Parathyroid adenoma (tissue), 2 donors: ENCODE measurements around the gene BCAT1.

Experiments used
- H2AFZ ChIP-seq: fragments of 300-600 bp; sonication (generic); one replicate; pipeline ENCODE4 v1.7.0; 2017; ENCODE audit warnings: antibody characterized with exemption, mild to moderate bottlenecking
- H3K27ac ChIP-seq: fragments of 300-600 bp; sonication (generic); one replicate; pipeline ENCODE4 v1.7.0; 2017
- H3K27me3 ChIP-seq: fragments of 300-600 bp; sonication (generic); one replicate; pipeline ENCODE4 v1.7.0; 2017; ENCODE audit warnings: low read length; ENCODE audit not compliant: control insufficient read depth, insufficient read depth
- H3K36me3 ChIP-seq: fragments of 300-600 bp; sonication (generic); one replicate; pipeline ENCODE4 v1.7.0; 2017; ENCODE audit warnings: low read length; ENCODE audit not compliant: control insufficient read depth, insufficient read depth
- H3K4me1 ChIP-seq: fragments of 300-600 bp; sonication (generic); one replicate; pipeline ENCODE4 v1.7.0; 2017; ENCODE audit warnings: control low read depth
- H3K4me2 ChIP-seq: fragments of 300-600 bp; sonication (generic); one replicate; pipeline ENCODE4 v1.7.0; 2017; ENCODE audit warnings: low read length
- H3K4me3 ChIP-seq: fragments of 300-600 bp; sonication (generic); one replicate; pipeline ENCODE4 v1.7.0; 2017; ENCODE audit warnings: low read depth, low read length
- H3K79me2 ChIP-seq: fragments of 300-600 bp; sonication (generic); one replicate; pipeline ENCODE4 v1.7.0; 2017; ENCODE audit warnings: control low read depth
- H3K9ac ChIP-seq: fragments of 300-600 bp; sonication (generic); one replicate; pipeline ENCODE4 v1.7.0; 2017; ENCODE audit warnings: mild to moderate bottlenecking
- H3K9me3 ChIP-seq: fragments of 300-600 bp; sonication (generic); one replicate; pipeline ENCODE4 v1.7.0; 2017; ENCODE audit warnings: low read length; ENCODE audit not compliant: control insufficient read depth
- CTCF ChIP-seq: fragments of 300-600 bp; sonication (generic); IDR thresholded peaks from one replicate; pipeline ENCODE4 v1.7.0; 2017; ENCODE audit warnings: antibody characterized with exemption, mild to moderate bottlenecking
- donor health status: primary hyperparathyroidism.

Gene BCAT1

GRCh38 chr12:24977060-24977459 lies 28.2 kb upstream of the BCAT1 start:
- H3K9ac ChIP-seq: no peak overlapping the region
- TF ChIP-seq CTCF: no peak
- no peak overlapping the region for H2AFZ ChIP-seq
- H3K4me1 ChIP-seq: no peaks in the 10 kb centered on the region
- H3K27me3 ChIP-seq: no peaks in the 10 kb centered on the region
- H3K9me3 ChIP-seq: no peaks in the 10 kb centered on the region
- no peak overlapping the region for H3K4me3 ChIP-seq
- H3K4me2 ChIP-seq: no peak overlapping the region
- H3K79me2 ChIP-seq: no peaks in the 10 kb centered on the region
- H3K27ac ChIP-seq: no peak overlapping the region
- no peaks in the 10 kb centered on the region for H3K36me3 ChIP-seq

- Histone ChIP-seq H2AFZ (no peak overlapping the region), H3K9ac (no peak overlapping the region), H3K4me3 (no peak overlapping the region), H3K79me2 (no peaks in the 10 kb centered on the region), H3K4me2 (no peak overlapping the region), H3K9me3 (no peaks in the 10 kb centered on the region), H3K4me1 (no peaks in the 10 kb centered on the region), H3K27me3 (no peaks in the 10 kb centered on the region), H3K36me3 (no peaks in the 10 kb centered on the region), H3K27ac (no peak overlapping the region)
- no peak for TF ChIP-seq CTCF
Measured at GRCh38 chr12:24975425-24975824, 26.5 kb upstream of the BCAT1 start.

GRCh38 chr12:24974216-24974615 lies 25.3 kb upstream of the BCAT1 start:
- no peak for TF ChIP-seq CTCF
- Histone ChIP-seq H3K4me1 (no peaks in the 10 kb centered on the region), H3K4me2 (no peak overlapping the region), H3K36me3 (no peaks in the 10 kb centered on the region), H2AFZ (no peak overlapping the region), H3K4me3 (no peak overlapping the region), H3K79me2 (no peaks in the 10 kb centered on the region), H3K27ac (no peak overlapping the region), H3K27me3 (no peaks in the 10 kb centered on the region), H3K9me3 (no peaks in the 10 kb centered on the region), H3K9ac (no peak overlapping the region)

- H3K4me3 ChIP-seq: no peak overlapping the region
- no peak overlapping the region for H3K9ac ChIP-seq
- no peak overlapping the region for H3K27ac ChIP-seq
- no peaks in the 10 kb centered on the region for H3K36me3 ChIP-seq
- H3K27me3 ChIP-seq: no peaks in the 10 kb centered on the region
- no peak for TF ChIP-seq CTCF
- no peaks in the 10 kb centered on the region for H3K9me3 ChIP-seq
- no peaks in the 10 kb centered on the region for H3K4me1 ChIP-seq
- H2AFZ ChIP-seq: no peak overlapping the region
- H3K79me2 ChIP-seq: no peaks in the 10 kb centered on the region
- H3K4me2 ChIP-seq: no peak overlapping the region
Measured at GRCh38 chr12:24972078-24972477, 23.2 kb upstream of the BCAT1 start.

GRCh38 chr12:24970177-24970576 lies 21.3 kb upstream of the BCAT1 start:
- Histone ChIP-seq H3K36me3 (no peaks in the 10 kb centered on the region), H3K79me2 (no peaks in the 10 kb centered on the region), H2AFZ (no peak overlapping the region), H3K4me3 (no peak overlapping the region), H3K27me3 (no peaks in the 10 kb centered on the region), H3K4me1 (no peaks in the 10 kb centered on the region), H3K9me3 (no peaks in the 10 kb centered on the region), H3K27ac (no peak overlapping the region), H3K4me2 (no peak overlapping the region), H3K9ac (no peak overlapping the region)
- no peak for TF ChIP-seq CTCF
